Retinal pigment epithelial cell (primary cell): Measurements from ENCODE around the gene MRAS.
"Not testable (repeated sequence)": the region's sequence is repeated elsewhere in the genome, so short reads cannot be mapped to it uniquely, and the experiment has no call there.

Experiments
- DNase-seq: peaks from one replicate; pipeline ENCODE4 v3.0.0-alpha.2; 2010; ENCODE audit warnings: low read depth
- H3K4me3 ChIP-seq: 2 replicates; pipeline ENCODE4 v1.5.1; 2011; ENCODE audit warnings: mild to moderate bottlenecking, low read length, control low read depth, moderate library complexity
- TF ChIP-seq, protein P1 (sequence below): conservative IDR thresholded peaks from 2 replicates; pipeline ENCODE4 v1.5.1; 2011; ENCODE audit warnings: low read depth, low read length, control low read depth, inconsistent platforms

Gene MRAS

GRCh38 chr3:138412821-138413551 is 64.6 kb downstream of the MRAS start:
- TF ChIP-seq, protein P1, sequence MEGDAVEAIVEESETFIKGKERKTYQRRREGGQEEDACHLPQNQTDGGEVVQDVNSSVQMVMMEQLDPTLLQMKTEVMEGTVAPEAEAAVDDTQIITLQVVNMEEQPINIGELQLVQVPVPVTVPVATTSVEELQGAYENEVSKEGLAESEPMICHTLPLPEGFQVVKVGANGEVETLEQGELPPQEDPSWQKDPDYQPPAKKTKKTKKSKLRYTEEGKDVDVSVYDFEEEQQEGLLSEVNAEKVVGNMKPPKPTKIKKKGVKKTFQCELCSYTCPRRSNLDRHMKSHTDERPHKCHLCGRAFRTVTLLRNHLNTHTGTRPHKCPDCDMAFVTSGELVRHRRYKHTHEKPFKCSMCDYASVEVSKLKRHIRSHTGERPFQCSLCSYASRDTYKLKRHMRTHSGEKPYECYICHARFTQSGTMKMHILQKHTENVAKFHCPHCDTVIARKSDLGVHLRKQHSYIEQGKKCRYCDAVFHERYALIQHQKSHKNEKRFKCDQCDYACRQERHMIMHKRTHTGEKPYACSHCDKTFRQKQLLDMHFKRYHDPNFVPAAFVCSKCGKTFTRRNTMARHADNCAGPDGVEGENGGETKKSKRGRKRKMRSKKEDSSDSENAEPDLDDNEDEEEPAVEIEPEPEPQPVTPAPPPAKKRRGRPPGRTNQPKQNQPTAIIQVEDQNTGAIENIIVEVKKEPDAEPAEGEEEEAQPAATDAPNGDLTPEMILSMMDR: no peak
- DNase-seq: no peak
- H3K4me3 ChIP-seq: no peak overlapping the region

DNA sequence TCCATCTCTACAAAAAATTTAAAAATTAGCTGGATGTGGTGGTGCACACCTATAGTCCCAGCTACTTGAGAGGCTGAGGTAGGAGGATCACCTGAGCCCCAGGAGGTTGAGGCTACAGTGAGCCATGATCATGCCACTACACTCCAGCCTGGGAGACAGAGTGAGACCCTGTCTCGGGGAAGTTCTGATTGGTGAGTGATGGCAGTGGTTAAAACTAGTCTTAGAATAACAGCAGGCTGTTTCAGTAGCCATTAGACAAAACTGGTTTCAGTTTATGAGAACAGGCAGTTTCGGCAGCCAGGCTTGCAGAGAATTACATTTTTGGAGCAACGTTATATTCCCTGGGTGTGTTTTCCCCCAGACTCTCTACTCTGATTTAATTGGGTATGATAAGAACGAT is 67.9 kb downstream of the MRAS start:
- not testable (repeated sequence) for DNase-seq, H3K4me3 ChIP-seq

GRCh38 chr3:138417559-138417982 is 69.2 kb downstream of the MRAS start:
- TF ChIP-seq, protein P1: peak; percentile 99
- DNase-seq: peak; percentile 53
- no peak overlapping the region for H3K4me3 ChIP-seq

GRCh38 chr3:138418601-138419206 is 70.3 kb downstream of the MRAS start:
- DNase-seq: no peak
- no peak overlapping the region for H3K4me3 ChIP-seq
- TF ChIP-seq, protein P1: no peak

DNA sequence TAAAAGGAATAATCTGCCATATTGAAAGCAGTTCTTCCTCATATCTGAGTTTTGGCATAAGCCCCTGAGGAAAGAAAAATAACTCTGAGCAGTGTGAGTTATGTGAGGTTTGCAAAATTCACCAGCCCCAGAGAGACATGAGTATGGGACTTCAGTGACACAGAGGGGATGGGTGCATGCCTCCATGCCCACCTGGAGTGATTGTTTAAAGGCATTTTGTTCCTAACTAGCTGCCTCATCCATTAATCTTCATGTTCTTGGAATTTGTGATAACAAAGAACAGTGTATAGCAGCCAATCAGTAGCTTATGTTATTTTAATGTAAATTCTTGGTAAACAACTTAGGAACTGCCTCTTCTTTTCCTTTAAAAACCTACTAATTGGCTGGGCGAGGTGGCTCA is 74.9 kb downstream of the MRAS start:
- TF ChIP-seq, protein P1: no peak
- no peak overlapping the region for H3K4me3 ChIP-seq
- no peak for DNase-seq

DNA sequence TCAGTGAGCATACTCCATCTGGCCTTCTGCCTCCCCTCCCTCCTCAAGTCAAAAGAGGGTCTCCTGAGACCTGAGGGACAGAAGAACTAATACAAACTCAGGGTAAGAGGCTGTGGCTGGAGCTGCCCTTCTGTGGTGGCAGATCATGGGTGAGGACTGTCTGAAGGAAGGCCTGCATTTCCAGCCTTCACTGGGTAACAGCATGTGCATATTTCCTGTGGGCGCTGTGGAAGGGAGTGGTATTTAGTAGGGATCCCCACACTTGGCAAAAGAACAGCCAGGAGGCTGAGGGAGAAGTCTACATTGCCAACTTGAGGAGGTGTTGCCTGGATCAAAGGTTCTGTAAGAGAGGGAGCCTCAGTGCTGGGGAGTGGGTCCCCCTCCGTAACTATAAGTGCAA is 75.9 kb downstream of the MRAS start:
- TF ChIP-seq, protein P1: no peak
- H3K4me3 ChIP-seq: no peak overlapping the region
- no peak for DNase-seq

- TF ChIP-seq, protein P1: peak; percentile 61
- no peak overlapping the region for H3K4me3 ChIP-seq
- no peak for DNase-seq
Measured at GRCh38 chr3:138426211-138426610, 77.8 kb downstream of the MRAS start.

- H3K4me3 ChIP-seq, DNase-seq: not testable (repeated sequence)
Measured at GRCh38 chr3:138426754-138427153, 78.4 kb downstream of the MRAS start.
